Measurements from ENCODE around the gene GPX4.

DNA sequence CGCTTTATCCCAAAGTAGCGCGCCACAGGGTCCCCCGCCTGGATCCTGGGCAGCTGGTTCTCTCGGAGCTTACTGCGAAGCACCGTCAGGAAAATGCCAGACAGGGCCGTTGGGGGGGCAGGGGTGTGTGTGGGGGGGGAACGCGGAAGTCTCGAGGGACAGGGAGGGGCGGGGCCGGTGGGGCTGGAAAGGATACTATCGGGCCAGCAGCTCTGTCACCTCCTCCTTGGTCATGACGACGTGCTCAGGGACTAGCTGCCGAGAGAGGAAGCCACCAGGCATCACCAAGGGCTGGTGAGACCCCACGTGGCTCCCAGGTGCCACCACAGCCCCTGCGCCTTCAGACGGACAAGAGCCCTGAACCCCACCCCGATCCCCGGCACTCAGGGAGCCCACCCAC lies 13.9 kb upstream of the GPX4 start:
- TF ChIP-seq, protein P1, sequence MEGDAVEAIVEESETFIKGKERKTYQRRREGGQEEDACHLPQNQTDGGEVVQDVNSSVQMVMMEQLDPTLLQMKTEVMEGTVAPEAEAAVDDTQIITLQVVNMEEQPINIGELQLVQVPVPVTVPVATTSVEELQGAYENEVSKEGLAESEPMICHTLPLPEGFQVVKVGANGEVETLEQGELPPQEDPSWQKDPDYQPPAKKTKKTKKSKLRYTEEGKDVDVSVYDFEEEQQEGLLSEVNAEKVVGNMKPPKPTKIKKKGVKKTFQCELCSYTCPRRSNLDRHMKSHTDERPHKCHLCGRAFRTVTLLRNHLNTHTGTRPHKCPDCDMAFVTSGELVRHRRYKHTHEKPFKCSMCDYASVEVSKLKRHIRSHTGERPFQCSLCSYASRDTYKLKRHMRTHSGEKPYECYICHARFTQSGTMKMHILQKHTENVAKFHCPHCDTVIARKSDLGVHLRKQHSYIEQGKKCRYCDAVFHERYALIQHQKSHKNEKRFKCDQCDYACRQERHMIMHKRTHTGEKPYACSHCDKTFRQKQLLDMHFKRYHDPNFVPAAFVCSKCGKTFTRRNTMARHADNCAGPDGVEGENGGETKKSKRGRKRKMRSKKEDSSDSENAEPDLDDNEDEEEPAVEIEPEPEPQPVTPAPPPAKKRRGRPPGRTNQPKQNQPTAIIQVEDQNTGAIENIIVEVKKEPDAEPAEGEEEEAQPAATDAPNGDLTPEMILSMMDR (IDR thresholded peaks at IDR 0.05; ENCODE audit: low read depth, low read length) = no peak
- no peak for TF ChIP-seq EZH2phosphoT487 (IDR thresholded peaks at IDR 0.05; ENCODE audit: low read depth)
